HepG2 (cell line): ENCODE data around the gene REEP6. TPM values are rescaled to one million over a fixed set of nuclear protein-coding genes. Genes with fewer than 3 reads are reported as not detected.

Experiments used
- BCLAF1 ChIP-seq: fragments of 450-650 bp; IDR thresholded peaks from 2 replicates; pipeline ENCODE4 v1.6.1; 2017; ENCODE audit warnings: mild to moderate bottlenecking
- BHLHE40 ChIP-seq: IDR thresholded peaks from 2 replicates; pipeline ENCODE4 v1.6.1; 2011; ENCODE audit warnings: low read length, improper control_type of control experiment
- GABPA ChIP-seq, 2 experiments: IDR thresholded peaks; 2 replicates each; pipeline ENCODE4 v1.6.1; 2011 to 2016; ENCODE audit warnings: low read depth in 2 of 2, low read length in 1 of 2, missing biosample characterization in 1 of 2, missing genetic modification characterization in 1 of 2
- HBP1 ChIP-seq: IDR thresholded peaks from 2 replicates; pipeline ENCODE4 v1.6.1; 2016; ENCODE audit warnings: low read depth, control low read depth
- HHEX ChIP-seq: IDR thresholded peaks from 2 replicates; pipeline ENCODE4 v1.6.1; 2016; ENCODE audit warnings: control low read depth
- MED13 ChIP-seq: sonication (generic); formaldehyde crosslinking; IDR thresholded peaks from 2 replicates; pipeline ENCODE4 v1.5.0; 2020; ENCODE audit warnings: missing genetic modification reagents
- POLR2AphosphoS2 ChIP-seq: IDR thresholded peaks from 2 replicates; pipeline ENCODE4 v1.6.1; 2011; ENCODE audit warnings: low read depth, low read length, improper control_type of control experiment
- SCMH1 ChIP-seq: sonication (generic); formaldehyde crosslinking; IDR thresholded peaks from 2 replicates; pipeline ENCODE4 v1.9.0; 2021; ENCODE audit warnings: missing genetic modification reagents, mild to moderate bottlenecking, borderline replicate concordance
- ZBTB39 ChIP-seq: sonication (generic); formaldehyde crosslinking; IDR thresholded peaks from 2 replicates; pipeline ENCODE4 v1.5.0; 2020; ENCODE audit warnings: missing genetic modification reagents
- ZFP36 ChIP-seq: fragments of 150-350 bp; IDR thresholded peaks from 2 replicates; pipeline ENCODE4 v1.6.1; 2018; ENCODE audit warnings: borderline replicate concordance, low read length, low read depth; ENCODE audit not compliant: partially characterized antibody
- ZKSCAN8 ChIP-seq: IDR thresholded peaks from 2 replicates; pipeline ENCODE4 v1.6.1; 2016; ENCODE audit warnings: borderline replicate concordance, missing genetic modification reagents, missing compliant biosample characterization
- ZNF251 ChIP-seq: sonication (generic); formaldehyde crosslinking; IDR thresholded peaks from 2 replicates; pipeline ENCODE4 v1.9.0; 2021; ENCODE audit warnings: mild to moderate bottlenecking, missing genetic modification reagents
- polyA plus RNA-seq, 8 experiments: library from polyadenylated mRNA; depleted of rRNA in 3 of 8; stranded (reverse) in 7 of 8; unstranded in 1 of 8; fragments of >200 nt; fragmentation: Illumina TruSeq in 4 of 8; extraction: Trizol in 4 of 8; gene quantifications; 2 replicates each; pipeline versions ENCODE4 v1.2.1 to v1.2.3, GENCODE V29; 2011 to 2016; ENCODE audit warnings: low read depth in 4 of 8, missing spikeins in 1 of 8, mixed read lengths in 1 of 8; ENCODE audit not compliant: insufficient read depth in 1 of 8
- total RNA-seq, 5 experiments: library from RNA; depleted of rRNA; stranded (reverse); fragments of >200 nt; fragmentation: Illumina TruSeq; extraction: Trizol; gene quantifications; 2 replicates each; pipeline ENCODE4 v1.2.3, GENCODE V29; 2016; ENCODE audit warnings: low read depth in 1 of 5
- TF ChIP-seq, protein P1 (sequence below): sonication (generic); formaldehyde crosslinking; IDR thresholded peaks from 2 replicates; pipeline ENCODE4 v1.4.0; 2020; ENCODE audit warnings: missing genetic modification reagents
- TF ChIP-seq, protein P2 (sequence below): sonication (generic); formaldehyde crosslinking; IDR thresholded peaks from 2 replicates; pipeline ENCODE4 v1.8.1; 2022; ENCODE audit warnings: low read depth, mild to moderate bottlenecking, missing genetic modification reagents

Gene REEP6
- total and polyA plus RNA-seq, 2 of the 13 experiments (the other 11 are each of a cell fraction or from before 2014, with no cell fraction given): 10.0 to 28.8 TPM

GRCh38 chr19:1457031-1457739 lies 33.8 kb upstream of the REEP6 start (continued):
- TF ChIP-seq, protein P1, sequence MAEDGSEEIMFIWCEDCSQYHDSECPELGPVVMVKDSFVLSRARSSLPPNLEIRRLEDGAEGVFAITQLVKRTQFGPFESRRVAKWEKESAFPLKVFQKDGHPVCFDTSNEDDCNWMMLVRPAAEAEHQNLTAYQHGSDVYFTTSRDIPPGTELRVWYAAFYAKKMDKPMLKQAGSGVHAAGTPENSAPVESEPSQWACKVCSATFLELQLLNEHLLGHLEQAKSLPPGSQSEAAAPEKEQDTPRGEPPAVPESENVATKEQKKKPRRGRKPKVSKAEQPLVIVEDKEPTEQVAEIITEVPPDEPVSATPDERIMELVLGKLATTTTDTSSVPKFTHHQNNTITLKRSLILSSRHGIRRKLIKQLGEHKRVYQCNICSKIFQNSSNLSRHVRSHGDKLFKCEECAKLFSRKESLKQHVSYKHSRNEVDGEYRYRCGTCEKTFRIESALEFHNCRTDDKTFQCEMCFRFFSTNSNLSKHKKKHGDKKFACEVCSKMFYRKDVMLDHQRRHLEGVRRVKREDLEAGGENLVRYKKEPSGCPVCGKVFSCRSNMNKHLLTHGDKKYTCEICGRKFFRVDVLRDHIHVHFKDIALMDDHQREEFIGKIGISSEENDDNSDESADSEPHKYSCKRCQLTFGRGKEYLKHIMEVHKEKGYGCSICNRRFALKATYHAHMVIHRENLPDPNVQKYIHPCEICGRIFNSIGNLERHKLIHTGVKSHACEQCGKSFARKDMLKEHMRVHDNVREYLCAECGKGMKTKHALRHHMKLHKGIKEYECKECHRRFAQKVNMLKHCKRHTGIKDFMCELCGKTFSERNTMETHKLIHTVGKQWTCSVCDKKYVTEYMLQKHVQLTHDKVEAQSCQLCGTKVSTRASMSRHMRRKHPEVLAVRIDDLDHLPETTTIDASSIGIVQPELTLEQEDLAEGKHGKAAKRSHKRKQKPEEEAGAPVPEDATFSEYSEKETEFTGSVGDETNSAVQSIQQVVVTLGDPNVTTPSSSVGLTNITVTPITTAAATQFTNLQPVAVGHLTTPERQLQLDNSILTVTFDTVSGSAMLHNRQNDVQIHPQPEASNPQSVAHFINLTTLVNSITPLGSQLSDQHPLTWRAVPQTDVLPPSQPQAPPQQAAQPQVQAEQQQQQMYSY (CRISPR knock-in tag): no peak
- TF ChIP-seq MED13 (CRISPR knock-in tag) (no peak), ZBTB39 (CRISPR knock-in tag) (0 out of 2 replicates have a peak, but pooled peaks have one; percentile 32), SCMH1 (CRISPR knock-in tag) (no peak), ZFP36 (no peak), BCLAF1 (no peak), ZKSCAN8 (CRISPR knock-in tag) (no peak), POLR2AphosphoS2 (no peak), ZNF251 (no peak), HHEX (CRISPR knock-in tag) (no peak), BHLHE40 (peak; percentile 11; the same call in 1 of the 2 replicates), GABPA (IDR thresholded peaks at IDR 0.05; ENCODE audit: low read depth, low read length) (no peak), GABPA (CRISPR knock-in tag; IDR thresholded peaks at IDR 0.05; ENCODE audit: low read depth) (no peak), HBP1 (CRISPR knock-in tag) (no peak)
- TF ChIP-seq, protein P2, sequence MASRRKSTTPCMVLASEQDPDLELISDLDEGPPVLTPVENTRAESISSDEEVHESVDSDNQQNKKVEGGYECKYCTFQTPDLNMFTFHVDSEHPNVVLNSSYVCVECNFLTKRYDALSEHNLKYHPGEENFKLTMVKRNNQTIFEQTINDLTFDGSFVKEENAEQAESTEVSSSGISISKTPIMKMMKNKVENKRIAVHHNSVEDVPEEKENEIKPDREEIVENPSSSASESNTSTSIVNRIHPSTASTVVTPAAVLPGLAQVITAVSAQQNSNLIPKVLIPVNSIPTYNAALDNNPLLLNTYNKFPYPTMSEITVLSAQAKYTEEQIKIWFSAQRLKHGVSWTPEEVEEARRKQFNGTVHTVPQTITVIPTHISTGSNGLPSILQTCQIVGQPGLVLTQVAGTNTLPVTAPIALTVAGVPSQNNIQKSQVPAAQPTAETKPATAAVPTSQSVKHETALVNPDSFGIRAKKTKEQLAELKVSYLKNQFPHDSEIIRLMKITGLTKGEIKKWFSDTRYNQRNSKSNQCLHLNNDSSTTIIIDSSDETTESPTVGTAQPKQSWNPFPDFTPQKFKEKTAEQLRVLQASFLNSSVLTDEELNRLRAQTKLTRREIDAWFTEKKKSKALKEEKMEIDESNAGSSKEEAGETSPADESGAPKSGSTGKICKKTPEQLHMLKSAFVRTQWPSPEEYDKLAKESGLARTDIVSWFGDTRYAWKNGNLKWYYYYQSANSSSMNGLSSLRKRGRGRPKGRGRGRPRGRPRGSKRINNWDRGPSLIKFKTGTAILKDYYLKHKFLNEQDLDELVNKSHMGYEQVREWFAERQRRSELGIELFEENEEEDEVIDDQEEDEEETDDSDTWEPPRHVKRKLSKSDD (CRISPR knock-in tag): peak; percentile 63; the same call in 1 of the 2 replicates
